CD14-positive monocyte (primary cell): ENCODE measurements around the gene KIF3A. TPM values are rescaled to one million over a fixed set of nuclear protein-coding genes. Genes with fewer than 3 reads are reported as not detected.
"Not testable (repeated sequence)": the region's sequence is repeated elsewhere in the genome, so short reads cannot be mapped to it uniquely, and the experiment has no call there.

Source experiments
- DNase-seq, 3 donors: peaks; one replicate each; pipeline ENCODE4 v3.0.0-alpha.2; 2011 to 2022
- H2AFZ ChIP-seq: 2 replicates; pipeline ENCODE4 v1.6.0; 2012; ENCODE audit warnings: mild to moderate bottlenecking, low read depth, low read length, inconsistent platforms; ENCODE audit not compliant: insufficient read depth, poor library complexity, severe bottlenecking
- H3K27ac ChIP-seq, 2 donors: 1 replicate in 1 of 2; 2 replicates in 1 of 2; pipeline ENCODE4 v1.5.1; 2012 to 2013; ENCODE audit warnings: low read length in 2 of 2, control low read depth in 1 of 2, inconsistent platforms in 1 of 2, low read depth in 1 of 2, mild to moderate bottlenecking in 1 of 2
- H3K27me3 ChIP-seq, 2 donors: one replicate each; pipeline versions ENCODE4 v1.6.0 to v1.6.1; 2011 to 2013; ENCODE audit warnings: low read length in 2 of 2; ENCODE audit not compliant: control insufficient read depth in 2 of 2, insufficient read depth in 2 of 2
- H3K36me3 ChIP-seq, 2 donors: replicated peaks in 1 of 2; 1 replicate in 1 of 2; 2 replicates in 1 of 2; pipeline versions ENCODE4 v1.5.1 to v1.6.1; 2012 to 2013; ENCODE audit warnings: low read length in 2 of 2, control low read depth in 1 of 2, inconsistent platforms in 1 of 2, mild to moderate bottlenecking in 1 of 2; ENCODE audit not compliant: insufficient read depth in 2 of 2, control insufficient read depth in 1 of 2
- H3K4me1 ChIP-seq, 2 donors: 1 replicate in 1 of 2; 2 replicates in 1 of 2; pipeline versions ENCODE4 v1.5.1 to v1.6.1; 2012 to 2013; ENCODE audit warnings: low read length in 2 of 2, control low read depth in 1 of 2, inconsistent platforms in 1 of 2, mild to moderate bottlenecking in 1 of 2, moderate library complexity in 1 of 2; ENCODE audit not compliant: insufficient read depth in 2 of 2, control insufficient read depth in 1 of 2
- H3K4me2 ChIP-seq: replicated peaks from 2 replicates; pipeline ENCODE3; 2012; ENCODE audit warnings: low read length, moderate library complexity, mild to moderate bottlenecking; ENCODE audit not compliant: poor library complexity, severe bottlenecking; ENCODE audit errors: extremely low read depth
- H3K4me3 ChIP-seq, 3 experiments: fragments of 200-600 bp in 1 of 3; sonication (generic) in 1 of 3; replicated peaks in 1 of 3; 1 replicate in 2 of 3; 2 replicates in 1 of 3; pipeline ENCODE4 v1.5.1; 2011 to 2013; ENCODE audit warnings: low read length in 3 of 3, mild to moderate bottlenecking in 3 of 3, control low read depth in 2 of 3, low read depth in 2 of 3, inconsistent platforms in 1 of 3, moderate library complexity in 1 of 3
- H3K79me2 ChIP-seq: 2 replicates; pipeline ENCODE4 v1.6.0; 2012; ENCODE audit warnings: mild to moderate bottlenecking, control low read depth, inconsistent platforms, low read length, moderate library complexity; ENCODE audit not compliant: insufficient read depth
- H3K9ac ChIP-seq: 2 replicates; pipeline ENCODE4 v1.6.0; 2017; ENCODE audit warnings: low read length, mild to moderate bottlenecking; ENCODE audit not compliant: insufficient read depth, poor library complexity, severe bottlenecking
- H3K9me3 ChIP-seq, 2 donors: replicated peaks in 1 of 2; 1 replicate in 1 of 2; 2 replicates in 1 of 2; pipeline versions ENCODE4 v1.5.1 to v1.6.1; 2012 to 2013; ENCODE audit warnings: low read length in 2 of 2, control low read depth in 1 of 2; ENCODE audit not compliant: control insufficient read depth in 1 of 2, insufficient read depth in 1 of 2
- H4K20me1 ChIP-seq: 2 replicates; pipeline ENCODE4 v1.6.0; 2012; ENCODE audit warnings: mild to moderate bottlenecking, low read length, control low read depth, moderate library complexity; ENCODE audit not compliant: insufficient read depth
- H3K27ac Mint-ChIP-seq, 7 donors: one replicate each; pipeline ENCODE4 v1.8.0; 2020; ENCODE audit warnings: mild to moderate bottlenecking in 7 of 7, mixed read lengths in 7 of 7, moderate library complexity in 6 of 7, inconsistent platforms in 2 of 7
- H3K27me3 Mint-ChIP-seq, 3 donors: one replicate each; pipeline ENCODE4 v1.8.0; 2021 to 2022; ENCODE audit warnings: low read depth in 3 of 3, mild to moderate bottlenecking in 3 of 3, mixed read lengths in 3 of 3, moderate library complexity in 3 of 3, inconsistent platforms in 1 of 3
- H3K36me3 Mint-ChIP-seq, 2 donors: one replicate each; pipeline ENCODE4 v1.8.0; 2020; ENCODE audit warnings: mixed read lengths in 2 of 2, inconsistent platforms in 1 of 2, mild to moderate bottlenecking in 1 of 2
- H3K4me1 Mint-ChIP-seq: one replicate; pipeline ENCODE4 v1.8.0; 2020; ENCODE audit warnings: mild to moderate bottlenecking, mixed read lengths
- H3K4me3 Mint-ChIP-seq, 2 donors: one replicate each; pipeline ENCODE4 v1.8.0; 2020; ENCODE audit warnings: mild to moderate bottlenecking in 2 of 2, mixed read lengths in 2 of 2, moderate library complexity in 1 of 2
- H3K9me3 Mint-ChIP-seq, 7 donors: one replicate each; pipeline ENCODE4 v1.8.0; 2020 to 2022; ENCODE audit warnings: mixed read lengths in 7 of 7, mild to moderate bottlenecking in 6 of 7, moderate library complexity in 6 of 7, inconsistent platforms in 2 of 7
- CTCF ChIP-seq: fragments of 200-600 bp; IDR thresholded peaks from one replicate; pipeline ENCODE4 v1.8.0; 2022; ENCODE audit warnings: antibody characterized with exemption, mild to moderate bottlenecking
- WGBS: methylation state at CpG from one replicate; pipeline ENCODE4 v1.1.5; 2013; ENCODE audit warnings: missing lambda C conversion rate; ENCODE audit not compliant: insufficient coverage; 5-methylcytosine and 5-hydroxymethylcytosine counted together
- intact Hi-C, 2 donors: fragments of 100-400 bp; cut with micrococcal nuclease; formaldehyde crosslinking; loops; one replicate each; pipeline versions ENCODE4 v1.15.0 to v1.15.1; 2023
- polyA plus RNA-seq, 3 donors: library from polyadenylated mRNA; depleted of rRNA in 1 of 3; unstranded in 2 of 3; stranded (reverse) in 1 of 3; fragments of 300-500 nt in 2 of 3; fragments of >200 nt in 1 of 3; fragmentation: Illumina TruSeq in 2 of 3; gene quantifications; 1 replicate in 2 of 3; 2 replicates in 1 of 3; pipeline ENCODE4 v1.2.3, GENCODE V29; 2012 to 2021

Gene KIF3A
- polyA plus RNA-seq, 3 donors = 0.68 to 1.3 (median 1.2) TPM

GRCh38 chr5:132695956-132696355 lies 41.4 kb downstream of the KIF3A start:
- Histone ChIP-seq H3K9me3 (no peaks in the 10 kb centered on the region), H3K9ac (no peak overlapping the region), H3K27ac (no peak overlapping the region), H3K36me3 (no peaks in the 10 kb centered on the region), H3K79me2 (no peaks in the 10 kb centered on the region), H3K4me2 (no peak overlapping the region), H4K20me1 (no peaks in the 10 kb centered on the region), H3K4me3 (no peak overlapping the region), H3K27me3 (no peaks in the 10 kb centered on the region), H2AFZ (no peak overlapping the region), H3K4me1 (no peaks in the 10 kb centered on the region)
- DNase-seq = no peak
- peaks cover 0 to 2% of the 10 kb centered on the region in 2 donors for H3K36me3 Mint-ChIP-seq
- intact Hi-C loops = no loop called here
- no peak overlapping the region for H3K4me3 Mint-ChIP-seq
- no peak overlapping the region for H3K27ac Mint-ChIP-seq
- H3K27me3 Mint-ChIP-seq = peaks cover 0 to 2% (median 0%) of the 10 kb centered on the region in 3 donors
- no peak for TF ChIP-seq CTCF
- peaks cover 0 to 2% (median 0%) of the 10 kb centered on the region in 7 donors for H3K9me3 Mint-ChIP-seq
- no peaks in the 10 kb centered on the region for H3K4me1 Mint-ChIP-seq
- no CpG with 5 or more reads among the region's 4 CpGs for WGBS

GRCh38 chr5:132692632-132692967 lies 44.7 kb downstream of the KIF3A start:
- H3K9ac ChIP-seq = no peak overlapping the region
- H3K27ac Mint-ChIP-seq = no peak overlapping the region
- H4K20me1 ChIP-seq = no peaks in the 10 kb centered on the region
- no peak for DNase-seq
- no peak overlapping the region for H3K27ac ChIP-seq
- H3K4me1 Mint-ChIP-seq = peaks cover 19% of the 10 kb centered on the region
- no peaks in the 10 kb centered on the region for H3K36me3 ChIP-seq
- H3K27me3 ChIP-seq = no peaks in the 10 kb centered on the region
- intact Hi-C loops = no loop called here
- no peak overlapping the region for H3K4me2 ChIP-seq
- no peak overlapping the region for H3K4me3 Mint-ChIP-seq
- peaks cover 14 to 15% of the 10 kb centered on the region in 2 donors for H3K4me1 ChIP-seq
- no peak overlapping the region for H2AFZ ChIP-seq
- no peak for TF ChIP-seq CTCF
- no peaks in the 10 kb centered on the region for H3K9me3 Mint-ChIP-seq
- no peaks in the 10 kb centered on the region for H3K79me2 ChIP-seq
- H3K27me3 Mint-ChIP-seq = no peaks in the 10 kb centered on the region
- H3K9me3 ChIP-seq = no peaks in the 10 kb centered on the region
- no peaks in the 10 kb centered on the region for H3K36me3 Mint-ChIP-seq
- no peak overlapping the region for H3K4me3 ChIP-seq

GRCh38 chr5:132691755-132692631 lies 45.4 kb downstream of the KIF3A start:
- H2AFZ ChIP-seq, DNase-seq, H4K20me1 ChIP-seq, H3K27me3 ChIP-seq, H3K27ac Mint-ChIP-seq, H3K9me3 ChIP-seq, H3K27me3 Mint-ChIP-seq, H3K4me3 ChIP-seq, H3K9me3 Mint-ChIP-seq, H3K36me3 Mint-ChIP-seq, H3K4me2 ChIP-seq, H3K27ac ChIP-seq, intact Hi-C loops, H3K9ac ChIP-seq, H3K36me3 ChIP-seq, H3K79me2 ChIP-seq, H3K4me3 Mint-ChIP-seq: not testable (repeated sequence)
- WGBS = 100% methylated on average over 1 of the region's 5 CpGs
- H3K4me1 ChIP-seq = peaks cover 14 to 15% of the 10 kb centered on the region in 2 donors
- peaks cover 19% of the 10 kb centered on the region for H3K4me1 Mint-ChIP-seq
